Measurements from ENCODE around the gene SCTR.
A peak's percentile ranks its signal among the peaks of the same experiment; 100 is the strongest.

SCTR gene

GRCh38 chr2:119522671-119523070 lies 1.6 kb downstream of the SCTR start:
- no peak for DNase-seq

GRCh38 chr2:119521433-119522050 lies 2.7 kb downstream of the SCTR start:
- DNase-seq, result no peak

DNA sequence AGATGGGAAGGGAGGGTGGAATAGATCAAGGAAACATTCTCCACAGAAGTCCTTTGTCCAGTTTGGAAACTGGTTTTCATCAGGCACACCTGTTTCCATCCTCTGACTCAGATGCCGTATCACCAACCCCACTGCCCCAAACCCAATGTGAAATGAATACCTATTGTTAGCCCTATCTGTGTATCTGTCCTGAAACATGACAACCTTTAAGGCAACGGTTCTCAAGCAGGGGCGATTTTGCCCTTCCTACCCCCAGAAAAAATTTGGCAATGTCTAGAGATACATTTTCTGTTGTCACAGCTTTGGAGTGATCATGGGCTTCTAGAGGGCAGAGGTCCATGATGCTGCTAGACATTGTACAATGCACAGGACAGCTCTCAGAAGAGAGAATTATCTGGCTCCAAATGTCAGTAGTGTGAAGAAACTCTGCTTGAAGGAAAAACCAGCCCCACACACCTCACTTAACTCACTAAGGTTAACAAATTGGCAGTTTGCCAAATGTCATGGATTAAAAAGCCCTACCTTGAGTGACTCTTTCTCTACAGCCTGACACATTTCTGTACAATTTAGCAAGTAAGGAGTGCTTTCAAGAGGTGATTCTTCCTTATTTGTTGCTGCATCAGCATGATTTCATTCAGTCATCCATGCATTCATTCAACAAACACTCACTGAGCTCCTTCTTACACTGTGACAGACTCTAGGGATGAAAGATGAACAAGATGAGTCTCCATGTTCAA lies 3.4 kb downstream of the SCTR start:
- DNase-seq, result no peak

- no peak for DNase-seq
Measured at GRCh38 chr2:119519057-119519408, 5.2 kb downstream of the SCTR start.

DNA sequence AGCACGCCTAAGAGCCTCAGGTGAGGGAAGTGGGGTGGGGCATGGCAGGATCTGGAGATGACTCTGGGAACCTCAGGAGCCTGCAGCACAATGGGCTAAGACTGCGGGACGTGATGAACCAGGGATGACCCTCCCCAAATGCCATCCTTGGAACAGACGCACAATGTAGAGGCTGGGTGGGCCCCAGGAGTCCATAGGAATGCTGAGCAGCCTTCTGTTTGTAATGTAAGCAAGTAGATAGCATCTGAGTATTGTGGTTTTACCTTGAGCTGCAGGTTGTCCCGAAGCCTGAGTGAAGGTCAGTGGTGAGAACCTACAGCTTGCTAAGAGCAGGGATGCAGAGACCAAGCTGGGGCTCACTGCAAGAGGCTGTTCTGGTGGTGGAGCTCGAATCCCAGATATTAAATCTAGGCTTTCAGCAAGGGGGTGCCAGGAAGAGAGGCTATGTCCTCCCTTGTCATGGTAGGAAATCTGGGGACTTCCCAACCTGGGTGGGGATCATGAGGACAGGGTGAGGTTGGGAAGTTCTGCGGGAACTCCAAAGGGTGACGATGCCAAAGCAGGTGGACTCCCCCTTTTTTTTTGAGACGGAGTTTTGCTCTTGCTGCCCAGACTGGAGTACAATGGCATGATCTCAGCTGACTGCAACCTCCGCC lies 5.8 kb downstream of the SCTR start:
- no peak for DNase-seq

- peak; percentile 27 for DNase-seq
Measured at GRCh38 chr2:119517433-119517832, 6.8 kb downstream of the SCTR start.

DNA sequence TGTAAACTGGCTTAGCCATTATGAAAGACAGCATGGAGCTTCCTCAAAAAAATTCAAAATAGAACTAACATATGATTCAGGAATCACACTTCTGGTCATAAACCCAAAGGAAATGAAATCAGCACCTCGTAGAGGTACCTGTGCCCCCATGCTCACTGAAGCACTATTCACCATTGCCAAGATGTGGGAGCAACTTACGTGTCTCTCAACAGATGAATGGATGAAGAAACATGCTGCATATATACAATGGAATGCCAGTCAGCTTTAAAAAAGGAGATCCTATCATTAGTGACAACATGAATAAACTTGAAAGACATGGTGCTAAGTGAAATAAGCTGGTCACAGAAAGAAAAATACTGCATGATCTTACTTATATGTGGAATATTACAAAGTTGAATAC lies 8.2 kb downstream of the SCTR start:
- no peak for DNase-seq

GRCh38 chr2:119513832-119514231 lies 10.5 kb downstream of the SCTR start:
- DNase-seq, result no peak

DNA sequence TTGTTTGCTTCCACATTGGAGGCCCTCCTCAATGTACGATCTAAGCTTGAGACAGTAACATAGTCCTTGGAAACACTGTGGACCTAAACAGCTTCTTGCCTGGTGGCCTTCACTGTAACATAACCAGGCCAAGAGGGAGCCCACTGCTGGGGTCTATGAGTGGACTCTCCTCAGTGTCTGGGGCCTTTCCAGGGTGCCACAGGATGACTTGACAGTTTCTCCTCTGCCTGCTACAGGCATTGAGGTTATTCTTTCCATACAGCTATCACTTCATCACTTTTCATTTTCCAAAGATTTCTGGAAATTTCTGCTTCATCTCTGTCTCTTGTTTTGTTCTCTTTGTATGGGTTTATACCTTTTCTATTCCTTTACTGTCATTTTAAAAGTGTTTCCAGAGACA lies 11.3 kb downstream of the SCTR start:
- DNase-seq, result no peak

DNA sequence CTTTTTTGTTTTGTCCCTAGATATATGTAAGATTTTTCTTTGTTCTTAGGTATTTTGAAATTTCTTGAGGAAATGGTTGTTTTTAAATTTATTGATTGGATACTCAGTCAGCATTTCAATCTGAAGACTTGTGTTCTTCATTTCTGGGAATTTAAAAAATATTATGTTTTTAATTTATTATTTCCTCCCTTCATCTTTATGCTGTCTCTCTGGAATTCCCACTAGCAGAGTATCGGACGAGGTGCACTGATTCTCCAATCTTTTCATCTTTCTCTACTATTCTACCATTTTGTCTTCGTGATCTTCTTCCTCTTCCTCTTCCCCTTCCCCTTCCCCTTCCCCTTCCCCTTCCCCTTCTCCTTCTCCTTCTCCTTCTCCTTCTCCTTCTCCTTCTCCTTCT lies 12.3 kb downstream of the SCTR start:
- DNase-seq, result no peak

- no peak for DNase-seq
Measured at GRCh38 chr2:119508756-119509155, 15.5 kb downstream of the SCTR start.

DNA sequence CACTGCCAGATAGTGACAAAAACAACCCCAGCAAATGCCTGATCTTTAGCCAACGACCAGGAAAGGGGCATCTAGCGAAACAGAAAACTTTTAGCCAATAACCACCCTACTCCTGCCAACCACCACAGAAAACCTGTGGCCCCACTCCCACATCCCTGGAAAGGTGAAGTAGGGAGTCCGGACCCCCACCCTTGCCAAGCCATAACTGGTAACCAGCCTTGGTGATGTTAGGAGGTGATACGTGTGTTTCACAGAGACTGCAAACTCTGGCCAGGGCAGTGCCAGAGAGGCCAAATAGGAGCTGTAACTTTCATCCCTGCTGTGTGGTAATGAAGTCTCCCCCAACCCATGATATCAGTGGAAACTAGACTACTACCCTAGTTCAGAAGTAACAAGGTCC lies 27.6 kb downstream of the SCTR start:
- DNase-seq, result no peak

GRCh38 chr2:119495948-119496347 lies 28.3 kb downstream of the SCTR start:
- no peak for DNase-seq

DNA sequence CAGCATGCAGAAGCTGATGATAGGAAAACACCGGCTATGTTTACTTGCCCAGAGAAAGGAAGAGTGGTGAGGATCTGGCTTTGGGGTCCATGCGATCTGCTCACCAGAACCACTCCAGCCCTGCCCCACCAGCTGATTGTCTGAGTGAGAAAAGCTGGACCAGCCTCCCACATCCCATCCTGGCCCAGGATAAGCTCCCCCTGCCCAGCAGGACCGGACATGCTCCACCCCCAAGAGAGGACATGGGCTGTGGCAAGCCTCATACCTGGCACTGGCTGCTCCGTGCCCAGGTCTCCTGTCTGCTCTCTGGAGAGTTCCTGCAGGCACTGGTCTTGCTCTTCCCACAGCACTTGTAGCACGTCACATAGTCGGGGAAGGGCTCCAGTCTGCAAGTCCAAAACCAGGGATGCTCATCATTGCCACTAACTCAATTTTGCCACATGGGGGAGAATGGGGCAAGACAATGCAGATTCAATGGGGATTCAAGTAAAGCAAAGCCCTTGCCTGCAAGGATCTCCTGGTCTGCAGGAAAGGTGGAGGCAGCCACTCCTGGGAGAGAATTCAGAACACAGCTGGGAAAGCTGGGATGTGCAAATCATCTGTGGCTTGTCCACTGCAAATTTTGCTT lies 30.0 kb downstream of the SCTR start:
- DNase-seq, result no peak

GRCh38 chr2:119491776-119492525 lies 32.3 kb downstream of the SCTR start:
- DNase-seq, result no peak

GRCh38 chr2:119490653-119491195 lies 33.6 kb downstream of the SCTR start:
- no peak for DNase-seq

DNA sequence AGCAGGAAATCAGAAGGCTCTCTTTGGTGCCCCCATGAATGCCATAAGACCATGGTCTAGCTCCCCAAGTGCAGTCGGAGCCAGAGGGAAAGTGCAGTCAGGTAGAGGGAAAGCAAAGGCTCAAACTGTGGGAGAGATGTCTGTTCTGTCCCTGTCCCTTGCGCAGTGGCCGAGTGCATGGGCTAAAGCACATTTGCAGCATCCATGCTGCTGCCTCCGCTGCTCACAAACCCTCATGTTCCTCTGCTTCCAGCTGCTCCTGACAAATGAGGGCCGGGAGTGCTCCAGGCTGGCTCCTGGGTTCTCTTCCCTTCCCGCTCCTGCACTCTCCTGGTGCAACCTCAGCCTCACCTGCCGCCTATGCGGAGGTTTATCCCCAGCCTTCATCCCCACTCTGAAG lies 34.2 kb downstream of the SCTR start:
- DNase-seq, result no peak

- no peak for DNase-seq
Measured at GRCh38 chr2:119489232-119489952, 34.9 kb downstream of the SCTR start.

DNA sequence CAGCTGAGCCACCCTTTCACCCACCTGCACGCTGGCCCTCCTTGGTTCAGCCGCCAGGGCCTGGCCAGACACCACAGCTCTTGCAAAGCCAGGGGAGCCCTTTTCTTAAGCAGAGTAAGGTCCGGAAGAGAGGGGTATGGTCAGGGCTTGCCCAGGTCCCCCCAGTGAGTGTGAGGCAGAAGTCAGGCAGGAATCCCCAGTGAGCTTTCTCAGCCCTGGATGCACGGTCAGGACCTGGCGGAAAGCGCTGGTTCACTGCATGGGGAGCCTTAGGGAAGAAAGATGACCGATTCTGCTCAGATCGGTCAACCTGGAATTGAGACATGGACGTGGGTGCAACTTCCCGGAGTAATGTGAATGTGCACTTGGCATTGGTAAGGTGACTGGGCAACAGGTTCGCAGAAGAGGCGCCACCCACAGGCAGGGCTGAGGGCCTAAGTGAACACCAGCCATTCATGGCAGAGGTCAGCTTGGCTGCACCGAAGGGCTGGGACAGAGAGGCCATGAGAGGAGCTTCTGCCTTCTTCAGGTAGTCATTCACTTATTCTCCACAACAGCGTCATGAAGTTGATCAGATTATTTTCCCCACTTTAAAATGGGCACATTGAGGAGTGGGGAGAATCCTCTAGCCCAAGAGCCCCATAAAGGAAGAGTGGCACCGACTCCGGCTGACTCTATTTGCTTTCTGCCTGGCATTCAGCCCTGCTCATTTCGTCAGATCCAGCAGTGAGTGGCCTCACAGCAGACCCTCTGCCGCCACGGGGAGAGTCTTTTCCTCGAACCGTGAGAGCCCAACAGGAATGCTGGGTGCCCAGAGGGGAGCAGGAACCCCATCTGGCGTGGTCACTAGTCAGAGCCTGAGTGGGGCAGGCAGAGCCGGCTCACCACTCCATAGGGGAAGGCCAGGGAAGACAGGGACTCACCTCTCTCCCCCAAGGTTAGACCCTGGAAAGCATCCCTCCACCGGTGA lies 35.8 kb downstream of the SCTR start:
- DNase-seq, result no peak

GRCh38 chr2:119487434-119488244 lies 36.6 kb downstream of the SCTR start:
- DNase-seq, result no peak
